Ovary (tissue), 3 donors: Measurements from ENCODE around the gene KCNG2.

Experiments
- CTCF ChIP-seq, 3 donors: fragments of 450-650 bp in 2 of 3; fragments of 200-600 bp in 1 of 3; IDR thresholded peaks; one replicate each; pipeline versions ENCODE4 v1.5.1 to v1.8.0; 2016 to 2022; ENCODE audit warnings: antibody characterized with exemption in 3 of 3, mild to moderate bottlenecking in 1 of 3
- EP300 ChIP-seq: sonication (generic); formaldehyde crosslinking; IDR thresholded peaks from one replicate; pipeline ENCODE4 v1.6.1; 2017; ENCODE audit warnings: antibody characterized with exemption
- POLR2A ChIP-seq: fragments of 450-650 bp; IDR thresholded peaks from one replicate; pipeline ENCODE4 v1.6.1; 2017; ENCODE audit warnings: antibody characterized with exemption, mild to moderate bottlenecking, moderate library complexity
- donor health status: DM: no; HTN: no; CAD: no.

DNA sequence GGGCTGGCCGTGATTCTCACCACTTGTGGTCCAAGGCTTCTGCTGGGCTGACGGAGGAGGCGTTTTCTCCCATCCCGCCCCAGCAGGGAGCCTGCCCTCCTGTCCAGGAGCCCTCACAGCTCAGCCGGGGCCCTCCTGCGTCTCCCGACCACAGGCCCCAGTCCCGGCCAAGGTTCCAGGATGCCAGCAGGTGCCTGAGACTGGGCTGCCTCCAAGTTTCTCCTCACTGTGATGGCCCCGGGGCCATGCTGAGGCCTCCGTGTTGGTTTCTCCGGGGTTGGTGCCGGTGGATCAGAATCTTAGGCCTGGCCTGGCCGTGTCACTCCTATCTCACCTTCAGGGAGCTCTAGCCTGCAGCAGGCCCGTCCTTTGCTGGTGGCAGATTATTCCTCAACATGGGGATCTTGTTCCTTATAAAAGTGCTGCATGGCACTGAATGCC, 5.9 kb downstream of the KCNG2 start:
- no peak for TF ChIP-seq CTCF (IDR thresholded peaks at IDR 0.05)
- TF ChIP-seq POLR2A: no peak
- no peak for TF ChIP-seq EP300
